Right renal pelvis (tissue), 4 donors: ENCODE measurements around the gene DIABLO. TPM values are rescaled to one million over a fixed set of nuclear protein-coding genes. Genes with fewer than 3 reads are reported as not detected.
"Not testable (repeated sequence)": the region's sequence is repeated elsewhere in the genome, so short reads cannot be mapped to it uniquely, and the experiment has no call there.

Source experiments
- DNase-seq, 4 donors: peaks; one replicate each; pipeline ENCODE4 v3.0.0-alpha.2; 2013; ENCODE audit warnings: low read depth in 4 of 4, low spot score in 3 of 4, missing footprints in 1 of 4
- polyA plus RNA-seq, 4 donors: library from polyadenylated mRNA; unstranded; fragments of 120-200 nt; gene quantifications; one replicate each; pipeline ENCODE4 v1.2.1, GENCODE V29; 2013; ENCODE audit not compliant: insufficient read length in 4 of 4

Gene DIABLO
- 10 to 100 TPM; 72.0 to 81.9 (median 78.0) TPM for polyA plus RNA-seq

GRCh38 chr12:122225683-122226365, at the start of gene DIABLO:
DIABLO (minus strand) TSS chr12:122226052; CDS start chr12:122226014, 38 bp downstream.
- peak; percentile 98 to 99 (median 99) for DNase-seq

GRCh38 chr12:122275459-122275858, 49.6 kb upstream of the DIABLO start:
- DNase-seq = no peak

GRCh38 chr12:122266230-122266901, 40.5 kb upstream of the DIABLO start, which contains the start of gene VPS33A:
VPS33A (minus strand) TSS chr12:122266494; CDS start chr12:122266408, 86 bp downstream.
- peak; percentile 95 to 100 (median 96) for DNase-seq

GRCh38 chr12:122265886-122266229, 40.0 kb upstream of the DIABLO start:
- no peak for DNase-seq

GRCh38 chr12:122265476-122265875, 39.6 kb upstream of the DIABLO start:
- DNase-seq = no peak

GRCh38 chr12:122260735-122261134, 34.9 kb upstream of the DIABLO start:
- not testable (repeated sequence) for DNase-seq

- DNase-seq = not testable (repeated sequence)
Measured at GRCh38 chr12:122258939-122259338, 33.1 kb upstream of the DIABLO start.

- not testable (repeated sequence) for DNase-seq
Measured at GRCh38 chr12:122258462-122258861, 32.6 kb upstream of the DIABLO start.

GRCh38 chr12:122250536-122250935, 24.7 kb upstream of the DIABLO start:
- no peak for DNase-seq

- no peak for DNase-seq
Measured at GRCh38 chr12:122250047-122250446, 24.2 kb upstream of the DIABLO start.

- no peak for DNase-seq
Measured at GRCh38 chr12:122245553-122245952, 19.7 kb upstream of the DIABLO start.

- DNase-seq = no peak
Measured at GRCh38 chr12:122244565-122245371, 18.9 kb upstream of the DIABLO start.

- no peak for DNase-seq
Measured at GRCh38 chr12:122243965-122244364, 18.1 kb upstream of the DIABLO start.

- no peak for DNase-seq
Measured at GRCh38 chr12:122238861-122239260, 13.0 kb upstream of the DIABLO start.

- no peak for DNase-seq
Measured at GRCh38 chr12:122235741-122236140, 9.9 kb upstream of the DIABLO start.

- DNase-seq = no peak
Measured at GRCh38 chr12:122232691-122233090, 6.8 kb upstream of the DIABLO start.

- DNase-seq = no peak
Measured at GRCh38 chr12:122230798-122231197, 4.9 kb upstream of the DIABLO start.

GRCh38 chr12:122228092-122228491, 2.2 kb upstream of the DIABLO start:
- DNase-seq = no peak

- no peak for DNase-seq
Measured at GRCh38 chr12:122227341-122227740, 1.5 kb upstream of the DIABLO start.

- no peak for DNase-seq
Measured at GRCh38 chr12:122226366-122227125, 694 bp upstream of the DIABLO start.
